ENCODE data around the gene CLEC16A. TPM values are rescaled to one million over a fixed set of nuclear protein-coding genes. Genes with fewer than 3 reads are reported as not detected.

CLEC16A gene
- total RNA-seq, 4 donors from 2014 or later, result 19.9 to 38.3 (median 35.0) TPM

- TF ChIP-seq POLR2AphosphoS5 (IDR thresholded peaks at IDR 0.05) (no peak), CTCF (IDR thresholded peaks at IDR 0.05) (no peak), EP300 (IDR thresholded peaks at IDR 0.05) (no peak), POLR2A (IDR thresholded peaks at IDR 0.05) (no peak)
- H3K9me3 ChIP-seq, result no peaks in the 10 kb centered on the region
- H3K36me3 ChIP-seq, result no peaks in the 10 kb centered on the region
- H3K4me3 ChIP-seq, result no peak overlapping the region
- no peaks in the 10 kb centered on the region for H3K27me3 ChIP-seq
- no peak overlapping the region for H3K27ac ChIP-seq
- H3K4me1 ChIP-seq, result peaks cover 0 to 53% (median 8%) of the 10 kb centered on the region in 3 donors
- ATAC-seq, result no peak
- WGBS, 2 donors (ENCODE audit: low coverage in 1 of 2), result 89 to 92% methylated on average over 5 to 6 of the region's 7 CpGs
Observed at GRCh38 chr16:11157143-11157542, 212.8 kb downstream of the CLEC16A start.

- no peak overlapping the region for H3K4me3 ChIP-seq
- H3K4me1 ChIP-seq, result peaks cover 0 to 62% (median 16%) of the 10 kb centered on the region in 3 donors
- H3K27ac ChIP-seq, result no peak overlapping the region
- H3K36me3 ChIP-seq, result no peaks in the 10 kb centered on the region
- H3K27me3 ChIP-seq, result no peaks in the 10 kb centered on the region
- peak; percentile 12 for TF ChIP-seq POLR2AphosphoS5 (IDR thresholded peaks at IDR 0.05)
- TF ChIP-seq EP300 (IDR thresholded peaks at IDR 0.05), result no peak
- no peak for TF ChIP-seq POLR2A (IDR thresholded peaks at IDR 0.05)
- no peak for TF ChIP-seq CTCF (IDR thresholded peaks at IDR 0.05)
- WGBS, 2 donors (ENCODE audit: low coverage in 1 of 2), result 81 to 87% methylated on average over 4 to 7 of the region's 12 CpGs
- no peaks in the 10 kb centered on the region for H3K9me3 ChIP-seq
- ATAC-seq, result no peak
Observed at GRCh38 chr16:11158018-11158417, 213.7 kb downstream of the CLEC16A start.

- Histone ChIP-seq H3K27ac (peak overlapping the region in 3 of 4 donors; percentile 20 to 82 (median 39)), H3K4me3 (no peak overlapping the region), H3K27me3 (no peaks in the 10 kb centered on the region), H3K4me1 (peaks cover 0 to 74% (median 16%) of the 10 kb centered on the region in 3 donors), H3K9me3 (no peaks in the 10 kb centered on the region), H3K36me3 (no peaks in the 10 kb centered on the region)
- WGBS, 2 donors (ENCODE audit: low coverage in 1 of 2), result 30 to 33% methylated on average over 3 to 4 of the region's 4 CpGs
- no peak for ATAC-seq
- TF ChIP-seq EP300 (IDR thresholded peaks at IDR 0.05), result no peak
- no peak for TF ChIP-seq POLR2A (IDR thresholded peaks at IDR 0.05)
- no peak for TF ChIP-seq CTCF (IDR thresholded peaks at IDR 0.05)
- no peak for TF ChIP-seq POLR2AphosphoS5 (IDR thresholded peaks at IDR 0.05)
Observed at GRCh38 chr16:11159282-11159681, 214.9 kb downstream of the CLEC16A start.

GRCh38 chr16:11160676-11161115, 216.3 kb downstream of the CLEC16A start:
- 58 to 60% methylated on average over 1 to 3 of the region's 4 CpGs for WGBS, 2 donors (ENCODE audit: low coverage in 1 of 2)
- no peak overlapping the region for H3K4me3 ChIP-seq
- H3K27me3 ChIP-seq, result no peaks in the 10 kb centered on the region
- no peak for TF ChIP-seq POLR2AphosphoS5 (IDR thresholded peaks at IDR 0.05)
- no peak for TF ChIP-seq POLR2A (IDR thresholded peaks at IDR 0.05)
- no peak for TF ChIP-seq CTCF (IDR thresholded peaks at IDR 0.05)
- TF ChIP-seq EP300 (IDR thresholded peaks at IDR 0.05), result no peak
- H3K27ac ChIP-seq, result peak overlapping the region in 3 of 4 donors; percentile 79 to 82 (median 82)
- no peaks in the 10 kb centered on the region for H3K36me3 ChIP-seq
- ATAC-seq, result no peak
- H3K4me1 ChIP-seq, result peaks cover 0 to 83% (median 16%) of the 10 kb centered on the region in 3 donors
- H3K9me3 ChIP-seq, result no peaks in the 10 kb centered on the region

GRCh38 chr16:11161439-11161838, 217.1 kb downstream of the CLEC16A start:
- Histone ChIP-seq H3K9me3 (no peaks in the 10 kb centered on the region), H3K4me1 (peaks cover 0 to 81% (median 16%) of the 10 kb centered on the region in 3 donors), H3K36me3 (peaks cover 0 to 5% of the 10 kb centered on the region in 2 donors), H3K27ac (peak overlapping the region; percentile 13 to 82 (median 80)), H3K4me3 (no peak overlapping the region), H3K27me3 (no peaks in the 10 kb centered on the region)
- no peak for TF ChIP-seq EP300 (IDR thresholded peaks at IDR 0.05)
- no peak for TF ChIP-seq POLR2A (IDR thresholded peaks at IDR 0.05)
- TF ChIP-seq CTCF (IDR thresholded peaks at IDR 0.05), result no peak
- no peak for TF ChIP-seq POLR2AphosphoS5 (IDR thresholded peaks at IDR 0.05)
- 29 to 52% methylated on average over 1 to 3 of the region's 6 CpGs for WGBS, 2 donors (ENCODE audit: low coverage in 1 of 2)
- no peak for ATAC-seq

All from gastroesophageal sphincter (tissue), 4 donors.